K562 (cell line): Measurements from ENCODE around the gene LZTR1. TPM values are rescaled to one million over a fixed set of nuclear protein-coding genes. Genes with fewer than 3 reads are reported as not detected.

ENCODE experiments used
- BACH1 ChIP-seq: fragments of 200-800 bp; sonication (Bioruptor generic); IDR thresholded peaks from 2 replicates; pipeline ENCODE4 v1.6.1; 2016; ENCODE audit warnings: missing genetic modification characterization, missing compliant biosample characterization
- GABPA ChIP-seq: fragments of 200-800 bp; sonication (Bioruptor generic); conservative IDR thresholded peaks from 2 replicates; pipeline ENCODE4 v1.6.1; 2016; ENCODE audit warnings: low read depth, missing genetic modification characterization, missing compliant biosample characterization
- JUN ChIP-seq, 2 experiments: sonication (generic) in 1 of 2; formaldehyde crosslinking in 1 of 2; IDR thresholded peaks; 2 replicates each; pipeline versions ENCODE4 v1.6.1 to v1.8.0; 2012 to 2022; ENCODE audit warnings: borderline replicate concordance in 2 of 2, mild to moderate bottlenecking in 2 of 2, improper control_type of control experiment in 1 of 2, low read depth in 1 of 2, low read length in 1 of 2, missing genetic modification reagents in 1 of 2
- KHSRP ChIP-seq: fragments of 450-650 bp; IDR thresholded peaks from 2 replicates; pipeline ENCODE4 v1.6.1; 2017
- KLF1 ChIP-seq: fragments of 450-650 bp; IDR thresholded peaks from 2 replicates; pipeline ENCODE4 v1.6.1; 2016; ENCODE audit warnings: missing genetic modification characterization, missing compliant biosample characterization
- LEF1 ChIP-seq: fragments of 450-650 bp; IDR thresholded peaks from 2 replicates; pipeline ENCODE4 v1.6.1; 2016; ENCODE audit warnings: mild to moderate bottlenecking
- PCBP1 ChIP-seq: fragments of 200-400 bp; formaldehyde crosslinking; IDR thresholded peaks from 2 replicates; pipeline ENCODE4 v1.6.1; 2018; ENCODE audit warnings: mild to moderate bottlenecking, low read depth, low read length; ENCODE audit not compliant: poor library complexity, severe bottlenecking
- POU5F1 ChIP-seq: fragments of 150-350 bp; IDR thresholded peaks from 2 replicates; pipeline ENCODE4 v1.6.1; 2014; ENCODE audit warnings: borderline replicate concordance, low read length, low read depth, mild to moderate bottlenecking; ENCODE audit not compliant: partially characterized antibody
- SMAD3 ChIP-seq: fragments of 450-650 bp; formaldehyde crosslinking; conservative IDR thresholded peaks from 2 replicates; pipeline ENCODE4 v1.4.0; 2020; ENCODE audit warnings: mild to moderate bottlenecking
- SREBF2 ChIP-seq: sonication (generic); formaldehyde crosslinking; IDR thresholded peaks from 2 replicates; pipeline ENCODE4 v1.4.0; 2020; ENCODE audit warnings: mild to moderate bottlenecking, missing genetic modification reagents
- TAF9B ChIP-seq: fragments of 450-650 bp; IDR thresholded peaks from 2 replicates; pipeline ENCODE4 v1.6.1; 2018; ENCODE audit warnings: mild to moderate bottlenecking; ENCODE audit not compliant: partially characterized antibody
- TEAD1 ChIP-seq, 2 experiments: fragments of 450-650 bp in 1 of 2; sonication (generic) in 1 of 2; formaldehyde crosslinking; IDR thresholded peaks; 2 replicates each; pipeline versions ENCODE4 v1.4.0 to v1.8.0; 2020 to 2022; ENCODE audit warnings: mild to moderate bottlenecking in 2 of 2, missing genetic modification reagents in 1 of 2
- TFAM ChIP-seq: fragments of 250-450 bp; sonication (Bioruptor Pico); conservative IDR thresholded peaks from 2 replicates; pipeline ENCODE4 v1.5.0; 2021; ENCODE audit warnings: mild to moderate bottlenecking, moderate library complexity
- ZBTB1 ChIP-seq: sonication (generic); formaldehyde crosslinking; IDR thresholded peaks from 2 replicates; pipeline ENCODE4 v1.8.1; 2023; ENCODE audit warnings: missing genetic modification reagents, low read depth, mild to moderate bottlenecking, borderline replicate concordance
- ZNF232 ChIP-seq: sonication (generic); formaldehyde crosslinking; IDR thresholded peaks from 2 replicates; pipeline ENCODE4 v1.8.0; 2022; ENCODE audit warnings: mild to moderate bottlenecking, missing genetic modification reagents
- ZNF408 ChIP-seq: fragments of 250-450 bp; sonication (Bioruptor Pico); IDR thresholded peaks from 2 replicates; pipeline ENCODE4 v1.4.0; 2020; ENCODE audit warnings: low read depth, mild to moderate bottlenecking, moderate library complexity
- ZNF764 ChIP-seq: fragments of 250-450 bp; sonication (Bioruptor Pico); IDR thresholded peaks from 2 replicates; pipeline ENCODE4 v1.4.0; 2020; ENCODE audit warnings: low read depth, mild to moderate bottlenecking, moderate library complexity
- polyA plus RNA-seq, 8 experiments: library from polyadenylated mRNA; depleted of rRNA in 4 of 8; stranded (reverse) in 5 of 8; unstranded in 3 of 8; fragments of >200 nt; fragmentation: Nextera tagmentation in 2 of 8; fragmentation: Illumina TruSeq in 1 of 8; extraction: Ambion mirVana in 2 of 8; extraction: Trizol in 1 of 8; gene quantifications; 2 replicates each; pipeline versions ENCODE4 v1.2.1 to v1.2.3, GENCODE V29; 2011 to 2014; ENCODE audit warnings: inconsistent platforms in 1 of 8, missing spikeins in 1 of 8
- total RNA-seq, 7 experiments: library from RNA; depleted of rRNA in 6 of 7; stranded (reverse); fragments of >200 nt in 6 of 7; fragmentation: Illumina TruSeq in 2 of 7; extraction: Trizol in 2 of 7; gene quantifications; 2 replicates each; pipeline versions ENCODE4 v1.2.1 to v1.2.3, GENCODE V29; 2011 to 2021; ENCODE audit warnings: low replicate concordance in 1 of 7
- TF ChIP-seq, protein P1 (sequence below): fragments of 250-450 bp; sonication (Bioruptor Pico); IDR thresholded peaks from 2 replicates; pipeline ENCODE4 v1.9.0; 2021; ENCODE audit warnings: mild to moderate bottlenecking, inconsistent platforms
- TF ChIP-seq, protein P2 (sequence below), 2 experiments: fragments of 450-650 bp; IDR thresholded peaks; 2 replicates each; pipeline ENCODE4 v1.6.1; 2016
- TF ChIP-seq, protein P3 (sequence below): fragments of 250-450 bp; sonication (Bioruptor Pico); IDR thresholded peaks from 2 replicates; pipeline ENCODE4 v1.5.0; 2022; ENCODE audit warnings: mild to moderate bottlenecking
- TF ChIP-seq, protein P4 (sequence below): fragments of 250-450 bp; sonication (Bioruptor Pico); IDR thresholded peaks from 2 replicates; pipeline ENCODE4 v1.9.0; 2021; ENCODE audit warnings: mild to moderate bottlenecking

Gene LZTR1
- total and polyA plus RNA-seq, 9 of the 15 experiments (the other 6 are each of a cell fraction or from before 2014, with no cell fraction given): 2.2 to 135 (median 63.0) TPM

DNA sequence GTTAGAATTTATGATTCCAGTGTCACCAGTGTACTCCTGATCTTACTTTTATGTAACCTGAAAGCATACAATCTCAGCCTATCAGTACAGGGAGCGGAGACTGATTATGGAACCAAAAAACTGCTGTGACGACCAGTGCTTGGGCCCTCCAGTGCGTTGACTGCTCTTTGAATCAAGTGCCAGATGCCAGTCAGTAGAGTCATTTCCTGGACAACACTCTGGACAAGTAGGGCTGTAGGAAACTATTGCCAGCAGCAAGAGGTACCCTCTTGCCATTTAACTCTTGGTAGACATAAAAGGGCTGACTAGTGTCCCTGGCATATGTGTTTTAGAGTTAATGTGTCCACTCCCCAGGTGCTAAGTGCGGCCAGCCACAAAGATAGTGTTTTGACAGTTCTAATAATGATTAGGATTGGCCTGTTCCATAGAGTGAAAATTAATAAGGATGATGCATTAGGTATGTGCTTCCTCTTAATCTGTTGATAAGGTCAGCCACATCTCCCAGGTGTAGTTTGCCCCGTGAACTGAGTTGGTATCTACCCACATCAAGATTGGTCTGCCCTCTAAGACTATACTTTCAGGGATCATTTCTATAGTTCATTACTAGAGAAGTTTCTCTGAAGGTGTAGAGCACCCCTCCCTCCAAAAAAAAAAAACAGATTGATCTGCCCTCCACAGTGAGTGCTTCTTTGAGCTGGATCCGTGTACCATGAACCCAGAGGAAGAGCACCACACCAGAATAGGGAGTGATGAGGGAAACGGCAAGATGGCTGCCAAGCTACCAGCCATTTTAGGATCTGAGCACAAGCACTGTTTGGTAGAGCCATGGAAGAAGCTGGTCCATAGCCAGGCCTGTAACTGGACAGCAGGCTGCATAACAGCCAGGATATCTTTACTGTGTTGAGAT is 35.8 kb upstream of the LZTR1 start (continued):
- TF ChIP-seq, protein P1, sequence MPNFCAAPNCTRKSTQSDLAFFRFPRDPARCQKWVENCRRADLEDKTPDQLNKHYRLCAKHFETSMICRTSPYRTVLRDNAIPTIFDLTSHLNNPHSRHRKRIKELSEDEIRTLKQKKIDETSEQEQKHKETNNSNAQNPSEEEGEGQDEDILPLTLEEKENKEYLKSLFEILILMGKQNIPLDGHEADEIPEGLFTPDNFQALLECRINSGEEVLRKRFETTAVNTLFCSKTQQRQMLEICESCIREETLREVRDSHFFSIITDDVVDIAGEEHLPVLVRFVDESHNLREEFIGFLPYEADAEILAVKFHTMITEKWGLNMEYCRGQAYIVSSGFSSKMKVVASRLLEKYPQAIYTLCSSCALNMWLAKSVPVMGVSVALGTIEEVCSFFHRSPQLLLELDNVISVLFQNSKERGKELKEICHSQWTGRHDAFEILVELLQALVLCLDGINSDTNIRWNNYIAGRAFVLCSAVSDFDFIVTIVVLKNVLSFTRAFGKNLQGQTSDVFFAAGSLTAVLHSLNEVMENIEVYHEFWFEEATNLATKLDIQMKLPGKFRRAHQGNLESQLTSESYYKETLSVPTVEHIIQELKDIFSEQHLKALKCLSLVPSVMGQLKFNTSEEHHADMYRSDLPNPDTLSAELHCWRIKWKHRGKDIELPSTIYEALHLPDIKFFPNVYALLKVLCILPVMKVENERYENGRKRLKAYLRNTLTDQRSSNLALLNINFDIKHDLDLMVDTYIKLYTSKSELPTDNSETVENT (CRISPR knock-in tag): no peak
- TF ChIP-seq ZNF232 (CRISPR knock-in tag): peak; percentile 77
- no peak for TF ChIP-seq JUN (IDR thresholded peaks at IDR 0.05; ENCODE audit: borderline replicate concordance, low read depth, low read length)
- peak; percentile 49; the same call in 1 of the 2 replicates for TF ChIP-seq JUN (CRISPR knock-in tag; IDR thresholded peaks at IDR 0.05; ENCODE audit: borderline replicate concordance)
- TF ChIP-seq, protein P2, sequence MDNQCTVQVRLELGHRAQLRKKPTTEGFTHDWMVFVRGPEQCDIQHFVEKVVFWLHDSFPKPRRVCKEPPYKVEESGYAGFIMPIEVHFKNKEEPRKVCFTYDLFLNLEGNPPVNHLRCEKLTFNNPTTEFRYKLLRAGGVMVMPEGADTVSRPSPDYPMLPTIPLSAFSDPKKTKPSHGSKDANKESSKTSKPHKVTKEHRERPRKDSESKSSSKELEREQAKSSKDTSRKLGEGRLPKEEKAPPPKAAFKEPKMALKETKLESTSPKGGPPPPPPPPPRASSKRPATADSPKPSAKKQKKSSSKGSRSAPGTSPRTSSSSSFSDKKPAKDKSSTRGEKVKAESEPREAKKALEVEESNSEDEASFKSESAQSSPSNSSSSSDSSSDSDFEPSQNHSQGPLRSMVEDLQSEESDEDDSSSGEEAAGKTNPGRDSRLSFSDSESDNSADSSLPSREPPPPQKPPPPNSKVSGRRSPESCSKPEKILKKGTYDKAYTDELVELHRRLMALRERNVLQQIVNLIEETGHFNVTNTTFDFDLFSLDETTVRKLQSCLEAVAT (IDR thresholded peaks at IDR 0.05): no peak
- TF ChIP-seq KLF1 (tag): 0 out of 2 replicates have a peak, but pooled peaks have one; percentile 14
- no peak for TF ChIP-seq POU5F1
- TF ChIP-seq ZNF408 (CRISPR knock-in tag): no peak
- TF ChIP-seq, protein P3, sequence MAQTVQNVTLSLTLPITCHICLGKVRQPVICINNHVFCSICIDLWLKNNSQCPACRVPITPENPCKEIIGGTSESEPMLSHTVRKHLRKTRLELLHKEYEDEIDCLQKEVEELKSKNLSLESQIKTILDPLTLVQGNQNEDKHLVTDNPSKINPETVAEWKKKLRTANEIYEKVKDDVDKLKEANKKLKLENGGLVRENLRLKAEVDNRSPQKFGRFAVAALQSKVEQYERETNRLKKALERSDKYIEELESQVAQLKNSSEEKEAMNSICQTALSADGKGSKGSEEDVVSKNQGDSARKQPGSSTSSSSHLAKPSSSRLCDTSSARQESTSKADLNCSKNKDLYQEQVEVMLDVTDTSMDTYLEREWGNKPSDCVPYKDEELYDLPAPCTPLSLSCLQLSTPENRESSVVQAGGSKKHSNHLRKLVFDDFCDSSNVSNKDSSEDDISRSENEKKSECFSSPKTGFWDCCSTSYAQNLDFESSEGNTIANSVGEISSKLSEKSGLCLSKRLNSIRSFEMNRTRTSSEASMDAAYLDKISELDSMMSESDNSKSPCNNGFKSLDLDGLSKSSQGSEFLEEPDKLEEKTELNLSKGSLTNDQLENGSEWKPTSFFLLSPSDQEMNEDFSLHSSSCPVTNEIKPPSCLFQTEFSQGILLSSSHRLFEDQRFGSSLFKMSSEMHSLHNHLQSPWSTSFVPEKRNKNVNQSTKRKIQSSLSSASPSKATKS (CRISPR knock-in tag): no peak
- no peak for TF ChIP-seq BACH1 (tag)
- TF ChIP-seq ZNF764 (CRISPR knock-in tag): 0 out of 2 replicates have a peak, but pooled peaks have one; percentile 19
- no peak for TF ChIP-seq SREBF2 (CRISPR knock-in tag)
- no peak for TF ChIP-seq TAF9B
- no peak for TF ChIP-seq GABPA (tag)
- TF ChIP-seq LEF1: no peak
- TF ChIP-seq KHSRP: no peak
- TF ChIP-seq, protein P4, sequence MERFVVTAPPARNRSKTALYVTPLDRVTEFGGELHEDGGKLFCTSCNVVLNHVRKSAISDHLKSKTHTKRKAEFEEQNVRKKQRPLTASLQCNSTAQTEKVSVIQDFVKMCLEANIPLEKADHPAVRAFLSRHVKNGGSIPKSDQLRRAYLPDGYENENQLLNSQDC (CRISPR knock-in tag): no peak
- no peak for TF ChIP-seq SMAD3 (CRISPR knock-in tag)
- TF ChIP-seq ZBTB1 (CRISPR knock-in tag): no peak
- peak in 1 of 2 experiments; percentile 60; a peak in 1 of 4 replicates for TF ChIP-seq TEAD1 (CRISPR knock-in tag; IDR thresholded peaks at IDR 0.05)
- TF ChIP-seq PCBP1: no peak
- no peak for TF ChIP-seq TFAM (CRISPR knock-in tag)
